Adrenal gland (tissue), 12 donors: Measurements from ENCODE around the gene ZNF33B. TPM values are rescaled to one million over a fixed set of nuclear protein-coding genes. Genes with fewer than 3 reads are reported as not detected.
"Not testable (repeated sequence)": the region's sequence is repeated elsewhere in the genome, so short reads cannot be mapped to it uniquely, and the experiment has no call there.

Experiments
- DNase-seq, 7 donors: peaks; one replicate each; pipeline ENCODE4 v3.0.0-alpha.2; 2019 to 2020
- H3K27ac ChIP-seq, 5 donors: fragments of 200-600 bp; sonication (generic) in 4 of 5; 1 replicate in 3 of 5; 2 replicates in 2 of 5; pipeline versions ENCODE4 v1.5.1 to v1.8.0; 2016 to 2020; ENCODE audit warnings: mild to moderate bottlenecking in 1 of 5
- H3K27me3 ChIP-seq: fragments of 200-600 bp; 2 replicates; pipeline ENCODE4 v1.8.0; 2021
- H3K36me3 ChIP-seq, 2 donors: fragments of 200-600 bp; replicated peaks in 1 of 2; 1 replicate in 1 of 2; 2 replicates in 1 of 2; pipeline versions ENCODE4 v1.5.1 to v1.8.0; 2018 to 2022
- H3K4me1 ChIP-seq, 2 donors: fragments of 200-600 bp; replicated peaks in 1 of 2; 1 replicate in 1 of 2; 2 replicates in 1 of 2; pipeline versions ENCODE4 v1.5.1 to v1.8.0; 2018 to 2021
- H3K4me3 ChIP-seq, 4 donors: fragments of 200-600 bp; sonication (generic) in 3 of 4; one replicate each; pipeline ENCODE4 v1.5.1; 2016 to 2018
- H3K9me3 ChIP-seq, 3 donors: fragments of 200-600 bp; sonication (generic) in 1 of 3; replicated peaks in 1 of 3; 1 replicate in 2 of 3; 2 replicates in 1 of 3; pipeline versions ENCODE4 v1.5.1 to v1.8.0; 2016 to 2021
- CTCF ChIP-seq, 6 experiments: fragments of 450-650 bp in 4 of 6; fragments of 200-600 bp in 2 of 6; sonication (generic) in 1 of 6; IDR thresholded peaks; 1 replicate in 5 of 6; 2 replicates in 1 of 6; pipeline versions ENCODE4 v1.5.1 to v1.8.0; 2016 to 2021; ENCODE audit warnings: antibody characterized with exemption in 6 of 6, mild to moderate bottlenecking in 2 of 6, moderate library complexity in 1 of 6
- POLR2A ChIP-seq, 2 donors: fragments of 450-650 bp; IDR thresholded peaks; one replicate each; pipeline ENCODE4 v1.6.1; 2017; ENCODE audit warnings: antibody characterized with exemption in 2 of 2, mild to moderate bottlenecking in 2 of 2, moderate library complexity in 1 of 2
- WGBS, 4 donors: extraction: QIAGEN DNeasy Blood & Tissue Kit in 2 of 4; methylation state at CpG; one replicate each; pipeline versions ENCODE4 v1.1.5 to v1.1.7; 2013 to 2017; 5-methylcytosine and 5-hydroxymethylcytosine counted together
- intact Hi-C, 2 donors: fragments of 100-400 bp; cut with DNase I; formaldehyde crosslinking; loops; one replicate each; pipeline versions ENCODE4 v1.14.1 to v1.15.0; 2022 to 2023
- polyA plus RNA-seq, 3 donors: library from polyadenylated mRNA; stranded (reverse); fragments of 200-250 nt in 2 of 3; fragments of 350-450 nt in 1 of 3; fragmentation: Illumina TruSeq in 1 of 3; extraction: RNeasy Lipid Tissue Mini Kit (QIAGEN cat#74804) in 1 of 3; gene quantifications; one replicate each; pipeline ENCODE4 v1.2.3, GENCODE V29; 2013 to 2014
- total RNA-seq, 9 donors: library from RNA; depleted of rRNA in 4 of 9; stranded (reverse); fragments of >200 nt in 4 of 9; fragments of 120-200 nt in 1 of 9; fragmentation: NEBNext Ultra II Directional in 1 of 9; extraction: Animal tissue kit (Norgen Biotek cat#: 25700) in 1 of 9; gene quantifications; one replicate each; pipeline versions ENCODE4 v1.1.0 to v1.2.4, GENCODE V29; 2013 to 2023
- donor health status: healthy with polysubstance abuse.
- donor health status: Bipolar disorder and iron deficiency.
- donor health status: DM: yes; HTN: yes; CAD: no.
- donor health status: DM: no; HTN: no; CAD: no.
- donor health status: DM: no; HTN: no; CAD: no.
- donor health status: DM: yes; HTN: yes; CAD: no.

ZNF33B gene
- total and polyA plus RNA-seq, 12 donors: 5.1 to 43.0 (median 20.0) TPM

GRCh38 chr10:42578019-42578418 lies 60.4 kb downstream of the ZNF33B start:
- no peak for DNase-seq
- 66 to 76% (median 72%) methylated on average over 5 to 7 of the region's 7 CpGs for WGBS, 4 donors
- no peak for TF ChIP-seq POLR2A (IDR thresholded peaks at IDR 0.05)
- TF ChIP-seq CTCF (IDR thresholded peaks at IDR 0.05): no peak
- Histone ChIP-seq H3K27ac (no peak overlapping the region), H3K27me3 (no peaks in the 10 kb centered on the region), H3K9me3 (no peaks in the 10 kb centered on the region), H3K4me1 (no peaks in the 10 kb centered on the region), H3K4me3 (no peak overlapping the region), H3K36me3 (no peaks in the 10 kb centered on the region)
- intact Hi-C loops: no loop called here

- no peaks in the 10 kb centered on the region for H3K9me3 ChIP-seq
- no peak overlapping the region for H3K27ac ChIP-seq
- 84 to 87% (median 84%) methylated on average over 4 of the region's 4 CpGs for WGBS, 4 donors
- no peaks in the 10 kb centered on the region for H3K36me3 ChIP-seq
- TF ChIP-seq CTCF (IDR thresholded peaks at IDR 0.05) (no peak), POLR2A (IDR thresholded peaks at IDR 0.05) (no peak)
- no peak for DNase-seq
- no peak overlapping the region for H3K4me3 ChIP-seq
- intact Hi-C loops: no loop called here
- no peaks in the 10 kb centered on the region for H3K4me1 ChIP-seq
- H3K27me3 ChIP-seq: no peaks in the 10 kb centered on the region
Measured at GRCh38 chr10:42576338-42576737, 62.0 kb downstream of the ZNF33B start.

DNA sequence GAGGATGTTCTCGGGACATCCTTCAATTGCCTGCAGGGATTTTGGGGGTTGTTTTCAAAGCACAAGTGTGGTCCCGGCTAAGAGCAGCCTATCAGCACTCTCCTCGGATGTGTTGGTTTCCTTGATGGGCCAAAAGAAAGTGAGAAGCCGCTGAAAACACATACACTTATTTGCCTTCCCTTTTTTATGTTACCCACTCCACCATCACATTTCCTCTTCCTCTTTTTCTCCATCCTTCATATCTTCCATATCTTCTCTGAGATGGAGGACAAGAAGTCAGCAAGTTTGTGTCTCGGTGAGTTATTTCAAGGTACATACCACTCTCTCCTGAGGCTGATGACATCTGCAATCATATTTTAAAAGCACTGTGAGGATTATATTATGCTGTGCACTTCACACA lies 64.0 kb downstream of the ZNF33B start:
- intact Hi-C loops: no loop called here
- TF ChIP-seq CTCF (IDR thresholded peaks at IDR 0.05) (no peak), POLR2A (IDR thresholded peaks at IDR 0.05) (no peak)
- H3K4me1 ChIP-seq: no peaks in the 10 kb centered on the region
- H3K27me3 ChIP-seq: no peaks in the 10 kb centered on the region
- WGBS, 4 donors: 68 to 78% (median 74%) methylated on average over 5 of the region's 5 CpGs
- no peak for DNase-seq
- H3K4me3 ChIP-seq: no peak overlapping the region
- H3K9me3 ChIP-seq: no peaks in the 10 kb centered on the region
- H3K36me3 ChIP-seq: no peaks in the 10 kb centered on the region
- H3K27ac ChIP-seq: no peak overlapping the region

- no peak for TF ChIP-seq POLR2A (IDR thresholded peaks at IDR 0.05)
- TF ChIP-seq CTCF (IDR thresholded peaks at IDR 0.05): no peak
- intact Hi-C loops: loop anchor here in 1 of 2 donors (10.0 kb wide), 1 partner anchor 228 kb away; the partner anchor contains the start of gene BMS1
Measured at GRCh38 chr10:42556931-42557330, 81.4 kb downstream of the ZNF33B start.

DNA sequence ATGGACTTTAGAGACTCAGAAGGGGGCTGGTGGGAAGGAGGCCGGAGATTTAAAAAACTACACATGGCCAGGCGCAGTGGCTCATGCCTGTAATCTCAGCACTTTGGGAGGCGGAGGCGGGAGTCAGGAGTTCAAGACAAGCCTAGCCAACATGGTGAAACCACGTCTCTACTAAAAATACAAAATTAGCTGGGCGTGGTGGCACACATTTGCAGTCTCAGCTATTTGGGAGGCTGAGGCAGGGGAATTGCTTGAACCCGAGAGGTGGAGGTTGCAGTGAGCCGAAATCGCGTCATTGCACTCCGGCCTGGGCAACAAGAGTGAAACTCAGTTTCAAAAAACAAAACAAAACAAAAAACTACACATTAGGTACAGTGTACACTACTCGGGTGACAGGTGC lies 84.8 kb downstream of the ZNF33B start:
- H3K27me3 ChIP-seq, H3K36me3 ChIP-seq, DNase-seq, H3K9me3 ChIP-seq: not testable (repeated sequence)
- H3K27ac ChIP-seq: peak overlapping the region in 1 of 5 donors; percentile 77
- WGBS, 4 donors: 90 to 93% (median 92%) methylated on average over 12 of the region's 12 CpGs
- H3K4me3 ChIP-seq: peak overlapping the region in 2 of 4 donors; percentile 63 to 76
- intact Hi-C loops: loop anchor here in 1 of 2 donors (5.0 to 10.0 kb wide), 2 partner anchors 89 to 231 kb away; partner anchors contain the start of gene BMS1
- H3K4me1 ChIP-seq: peaks cover 6 to 16% of the 10 kb centered on the region in 2 donors

More at GRCh38 chr10:42556931-42557330, 81.4 kb downstream of the ZNF33B start:
- Histone ChIP-seq H3K27me3 (no peaks in the 10 kb centered on the region), H3K9me3 (no peaks in the 10 kb centered on the region), H3K4me3 (no peak overlapping the region), H3K27ac (no peak overlapping the region), H3K4me1 (peaks cover 1% of the 10 kb centered on the region in 2 donors), H3K36me3 (no peaks in the 10 kb centered on the region)
- no peak for DNase-seq
- WGBS, 4 donors: 60 to 72% (median 65%) methylated on average over 5 of the region's 5 CpGs
